Sciatic nerve (tissue), 2 donors: ENCODE measurements around the gene ROGDI. TPM values are rescaled to one million over a fixed set of nuclear protein-coding genes. Genes with fewer than 3 reads are reported as not detected.
A peak's percentile ranks its signal among the peaks of the same experiment; 100 is the strongest.

Source experiments
- ATAC-seq: fragments of 200-7000 bp; cut with Tn5 transposase; one replicate; pipeline ENCODE4 v1.9.1; 2020; ENCODE audit warnings: mild to moderate bottlenecking, moderate library complexity
- DNase-seq: peaks from one replicate; pipeline ENCODE4 v3.0.0-alpha.2; 2020; ENCODE audit warnings: low spot score
- intact Hi-C: fragments of 100-400 bp; cut with DNase I; formaldehyde crosslinking; loops from one replicate; pipeline ENCODE4 v1.14.2; 2022
- total RNA-seq: library from RNA; stranded (reverse); fragmentation: NEBNext Ultra II Directional; extraction: Animal tissue kit (Norgen Biotek cat#: 25700); gene quantifications from one replicate; pipeline ENCODE4 v1.2.1, GENCODE V29; 2021
- donor health status: DM: no; HTN: no; CAD: no.
- donor health status: DM: no; HTN: no; CAD: no.

Gene ROGDI
- 19.7 TPM for total RNA-seq

GRCh38 chr16:4801962-4802658 is at the start of gene ROGDI:
Gene ROGDI (minus strand): TSS chr16:4802633. CDS start chr16:4802571, 62 bp downstream.
- DNase-seq: peak; percentile 80
- ATAC-seq: peak; percentile 56
- intact Hi-C loops: no loop called here

GRCh38 chr16:4850211-4850610 is 47.8 kb upstream of the ROGDI start:
- ATAC-seq (no peak), DNase-seq (no peak)
- intact Hi-C loops: no loop called here

GRCh38 chr16:4847774-4848587 is 45.5 kb upstream of the ROGDI start:
- ATAC-seq (no peak), DNase-seq (peak; percentile 67)
- intact Hi-C loops: no loop called here

GRCh38 chr16:4846901-4847773 is 44.7 kb upstream of the ROGDI start, which contains the start of the genes GLYR1 and UBN1:
Gene GLYR1 (minus strand): TSS chr16:4847288. CDS start chr16:4847265, 23 bp downstream.
Gene UBN1 (plus strand): TSS chr16:4847481. CDS start chr16:4852918, 5,437 bp downstream.
- peak; percentile 100 for ATAC-seq
- peak; percentile 100 for DNase-seq
- intact Hi-C loops: no loop called here

- intact Hi-C loops: no loop called here
- ATAC-seq (peak; percentile 6), DNase-seq (peak; percentile 66)
Measured at GRCh38 chr16:4846503-4846900, 44.1 kb upstream of the ROGDI start.

GRCh38 chr16:4840984-4841383 is 38.6 kb upstream of the ROGDI start:
- ATAC-seq (no peak), DNase-seq (no peak)
- intact Hi-C loops: no loop called here

GRCh38 chr16:4839942-4840341 is 37.5 kb upstream of the ROGDI start:
- no peak for ATAC-seq
- no peak for DNase-seq
- intact Hi-C loops: no loop called here

GRCh38 chr16:4837733-4838501 is 35.5 kb upstream of the ROGDI start:
- intact Hi-C loops: no loop called here
- DNase-seq: no peak
- no peak for ATAC-seq

- intact Hi-C loops: no loop called here
- DNase-seq: no peak
- ATAC-seq: no peak
Measured at GRCh38 chr16:4836727-4837126, 34.3 kb upstream of the ROGDI start.

GRCh38 chr16:4833584-4833983 is 31.2 kb upstream of the ROGDI start:
- DNase-seq: no peak
- intact Hi-C loops: no loop called here
- no peak for ATAC-seq

- ATAC-seq (no peak), DNase-seq (no peak)
- intact Hi-C loops: no loop called here
Measured at GRCh38 chr16:4832698-4833343, 30.4 kb upstream of the ROGDI start.

- ATAC-seq (no peak), DNase-seq (no peak)
- intact Hi-C loops: no loop called here
Measured at GRCh38 chr16:4831616-4832015, 29.2 kb upstream of the ROGDI start.

GRCh38 chr16:4830408-4830807 is 28.0 kb upstream of the ROGDI start:
- ATAC-seq (no peak), DNase-seq (no peak)
- intact Hi-C loops: no loop called here

GRCh38 chr16:4828567-4829321 is 26.3 kb upstream of the ROGDI start:
- intact Hi-C loops: loop anchor here (5.0 kb wide), 1 partner anchor 516 kb away; no protein-coding TSS in a partner anchor
- DNase-seq (no peak), ATAC-seq (no peak)

- DNase-seq (no peak), ATAC-seq (no peak)
- intact Hi-C loops: loop anchor here (5.0 kb wide), 1 partner anchor 515 kb away; no protein-coding TSS in a partner anchor
Measured at GRCh38 chr16:4826980-4827379, 24.5 kb upstream of the ROGDI start.

- intact Hi-C loops: loop anchor here (5.0 kb wide), 1 partner anchor 514 kb away; no protein-coding TSS in a partner anchor
- ATAC-seq: no peak
Measured at GRCh38 chr16:4826526-4826925, 24.1 kb upstream of the ROGDI start.

GRCh38 chr16:4825196-4825595 is 22.8 kb upstream of the ROGDI start:
- DNase-seq (no peak), ATAC-seq (no peak)
- intact Hi-C loops: loop anchor here (5.0 kb wide), 1 partner anchor 513 kb away; no protein-coding TSS in a partner anchor

More at GRCh38 chr16:4826526-4826925, 24.1 kb upstream of the ROGDI start:
- no peak for DNase-seq
